Activated CD4-positive, alpha-beta T cell treated with anti-CD3 and anti-CD28 coated beads, Interleukin-2, amount 50 U/mL, for 48 hours (primary cell): ENCODE results near the gene LRMDA.

Experiments used
- DNase-seq, 2 experiments: peaks; one replicate each; pipeline ENCODE4 v3.0.0-alpha.2; 2020

The LRMDA gene

DNA sequence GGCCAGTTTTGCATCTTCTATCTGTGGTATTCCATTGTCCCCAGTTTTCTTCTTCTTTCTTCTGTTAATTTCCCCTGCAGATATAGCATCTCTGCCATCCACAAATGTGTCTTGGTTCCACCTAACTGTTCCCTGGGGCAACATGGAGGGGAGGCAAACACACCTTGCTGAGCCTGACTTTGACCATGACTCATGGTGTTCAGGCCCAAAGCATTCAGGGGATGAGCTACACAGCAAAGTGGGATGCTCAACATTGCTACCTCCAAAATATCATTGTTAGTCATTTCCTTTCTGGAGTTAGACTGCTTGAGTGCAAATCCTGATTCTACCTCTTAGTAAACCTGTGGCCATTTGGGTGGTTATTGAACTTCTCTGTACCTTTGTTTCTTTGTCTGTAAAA lies 542.7 kb downstream of the LRMDA start:
- DNase-seq, result no peak

DNA sequence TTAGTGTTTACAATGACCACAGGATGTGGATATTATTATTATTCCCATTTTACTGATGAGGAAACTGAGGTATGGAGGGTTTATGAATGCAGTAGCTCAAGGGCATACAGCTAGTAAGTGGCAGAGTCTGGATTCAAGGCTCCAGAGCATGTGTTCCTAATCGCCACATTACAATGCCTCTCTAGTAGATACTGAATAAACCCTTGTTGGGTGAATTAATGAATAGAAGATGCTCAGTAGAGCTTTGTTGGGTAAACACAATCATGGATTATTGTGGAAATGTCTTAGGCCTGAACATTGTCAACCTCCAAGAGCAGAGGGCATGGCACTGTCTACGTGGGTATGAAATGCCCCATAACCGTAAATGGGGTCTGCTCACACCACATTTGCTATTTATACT lies 545.3 kb downstream of the LRMDA start:
- no peak for DNase-seq

DNA sequence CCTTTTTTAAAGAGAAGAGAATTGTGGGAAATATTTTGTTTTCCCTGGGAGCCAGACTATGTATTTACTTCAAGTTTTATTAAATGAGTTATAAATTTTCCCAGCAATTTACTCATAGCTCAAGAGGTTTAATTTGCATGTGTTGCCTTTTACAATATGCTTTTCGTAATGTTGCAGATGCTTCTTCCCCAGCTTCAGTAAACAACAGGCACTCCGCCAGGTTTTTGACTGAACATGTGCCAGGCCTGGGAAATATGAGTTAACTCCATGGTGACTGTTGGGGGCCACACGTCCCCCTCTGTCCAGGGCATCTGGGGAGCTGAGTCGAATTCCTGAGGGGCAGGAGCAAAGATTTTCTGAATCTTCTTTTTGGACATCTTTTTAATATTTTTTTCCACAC lies 545.7 kb downstream of the LRMDA start:
- no peak for DNase-seq

DNA sequence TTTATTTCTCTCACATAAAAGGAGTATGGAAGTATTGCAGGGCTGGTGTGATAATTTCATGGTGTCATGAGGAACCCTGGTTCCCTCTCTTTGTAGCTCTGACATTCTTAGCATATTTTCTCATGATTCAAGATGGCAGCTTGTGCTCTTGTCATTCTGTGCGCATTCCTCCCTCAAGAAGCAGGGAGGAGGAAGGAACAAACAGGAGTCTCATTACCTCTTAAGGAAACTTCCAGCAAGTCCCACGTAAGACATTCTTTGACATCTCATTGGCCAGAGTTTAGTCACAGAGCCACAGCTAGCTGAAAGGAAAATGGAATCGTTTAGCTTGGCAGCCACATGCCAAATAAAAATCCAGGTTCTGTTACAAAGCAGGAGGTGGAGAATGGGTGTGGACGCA lies 546.8 kb downstream of the LRMDA start:
- no peak for DNase-seq

DNA sequence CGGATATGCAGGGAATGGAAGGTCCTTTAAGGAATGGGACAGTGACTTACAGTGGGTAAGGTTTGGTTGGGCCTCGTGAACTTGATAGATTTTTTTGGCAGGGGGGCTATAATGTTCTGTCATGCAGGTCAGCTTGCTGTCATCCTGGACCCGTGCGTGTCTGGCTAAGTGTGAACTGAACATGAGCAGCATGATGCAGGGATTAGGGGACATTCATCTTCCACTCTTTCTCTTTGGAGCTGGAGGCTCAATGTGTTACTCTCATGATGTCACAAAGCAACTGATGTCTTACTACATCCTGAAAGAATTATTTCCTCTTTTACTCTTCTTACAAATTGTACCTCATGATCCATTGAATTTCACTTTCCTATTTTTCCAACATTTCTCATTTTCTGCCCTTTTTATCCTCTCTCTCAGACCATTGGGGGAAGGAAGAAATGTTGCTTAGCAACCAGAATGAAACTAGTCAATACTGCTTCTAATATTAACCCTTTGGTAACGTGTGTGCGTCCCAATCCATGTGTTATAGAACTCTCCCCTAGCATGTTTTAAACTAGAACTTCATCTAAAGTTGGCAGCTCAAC lies 549.1 kb downstream of the LRMDA start:
- no peak for DNase-seq

DNA sequence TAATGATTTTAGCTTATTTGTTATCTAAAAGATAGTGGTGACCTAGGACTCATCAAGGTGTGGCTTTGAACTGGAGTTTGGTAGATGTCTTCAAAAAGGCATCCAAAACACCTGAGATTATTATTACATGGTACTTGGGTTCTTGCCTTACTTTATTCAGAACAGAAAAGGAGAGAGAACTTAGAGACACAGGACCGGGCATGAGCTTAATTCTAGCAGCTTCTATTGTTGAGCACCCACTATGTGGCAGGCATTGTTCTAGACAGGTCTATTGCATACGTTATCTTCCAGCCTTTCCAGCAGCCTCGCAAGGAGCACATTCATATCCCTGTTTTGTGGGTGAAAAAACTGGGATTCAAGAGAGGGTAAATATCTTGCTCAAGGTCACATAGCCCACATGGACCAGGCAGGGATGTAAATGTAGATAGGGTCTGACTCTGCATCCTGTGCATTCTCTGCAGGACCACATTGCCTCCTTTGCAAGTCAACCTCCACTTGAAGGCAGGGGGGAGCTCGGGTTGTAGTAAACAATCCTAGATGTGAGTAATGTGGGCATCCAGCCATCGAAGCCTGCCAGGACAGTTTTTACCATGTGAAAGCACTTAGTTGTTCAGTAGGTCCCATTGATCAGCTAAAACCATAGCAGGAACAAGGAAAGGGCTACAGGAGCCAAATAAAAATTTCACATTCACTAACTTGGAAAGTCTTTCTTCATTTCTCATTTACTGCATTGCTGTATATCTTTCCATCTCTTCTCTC lies 551.4 kb downstream of the LRMDA start:
- DNase-seq, result no peak

DNA sequence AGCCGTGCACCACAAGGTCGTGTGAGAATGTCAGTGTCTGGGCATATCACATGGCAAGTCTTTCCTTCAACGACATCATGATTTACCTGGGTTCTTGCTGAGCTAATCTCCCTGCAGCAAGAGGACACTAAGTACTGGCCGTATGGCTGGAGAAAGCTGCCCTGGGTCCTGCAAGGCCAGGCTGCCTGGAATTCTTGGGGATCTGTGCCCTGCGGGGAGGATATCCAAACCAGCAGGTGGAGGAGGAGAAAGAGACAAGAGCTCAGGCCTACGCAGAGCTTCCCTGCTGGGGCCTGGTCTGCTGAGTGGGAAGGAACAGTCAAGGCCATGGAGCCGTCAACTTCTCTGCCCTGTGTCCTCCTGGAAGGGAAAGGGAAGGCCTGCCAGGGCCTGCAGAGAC lies 552.6 kb downstream of the LRMDA start:
- no peak for DNase-seq

DNA sequence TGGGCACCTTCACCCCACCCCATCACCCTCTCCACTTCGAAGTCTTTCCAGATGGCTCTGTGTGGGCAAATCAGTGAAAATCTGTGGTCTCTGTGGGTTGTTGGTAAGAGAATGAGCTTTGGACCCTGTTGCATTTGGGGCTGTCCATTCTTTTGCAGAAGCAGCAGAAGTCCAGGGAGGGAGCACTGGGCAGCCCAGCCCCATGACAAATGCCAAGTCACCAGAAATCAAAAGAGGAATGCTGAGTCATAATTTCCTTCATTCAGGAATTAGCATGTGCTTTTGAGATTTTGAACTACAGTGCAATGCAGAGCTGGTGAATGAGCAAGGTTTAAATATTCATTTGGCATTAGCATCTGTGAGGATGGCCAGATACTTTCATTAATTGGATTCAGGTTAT lies 556.2 kb downstream of the LRMDA start:
- no peak for DNase-seq

DNA sequence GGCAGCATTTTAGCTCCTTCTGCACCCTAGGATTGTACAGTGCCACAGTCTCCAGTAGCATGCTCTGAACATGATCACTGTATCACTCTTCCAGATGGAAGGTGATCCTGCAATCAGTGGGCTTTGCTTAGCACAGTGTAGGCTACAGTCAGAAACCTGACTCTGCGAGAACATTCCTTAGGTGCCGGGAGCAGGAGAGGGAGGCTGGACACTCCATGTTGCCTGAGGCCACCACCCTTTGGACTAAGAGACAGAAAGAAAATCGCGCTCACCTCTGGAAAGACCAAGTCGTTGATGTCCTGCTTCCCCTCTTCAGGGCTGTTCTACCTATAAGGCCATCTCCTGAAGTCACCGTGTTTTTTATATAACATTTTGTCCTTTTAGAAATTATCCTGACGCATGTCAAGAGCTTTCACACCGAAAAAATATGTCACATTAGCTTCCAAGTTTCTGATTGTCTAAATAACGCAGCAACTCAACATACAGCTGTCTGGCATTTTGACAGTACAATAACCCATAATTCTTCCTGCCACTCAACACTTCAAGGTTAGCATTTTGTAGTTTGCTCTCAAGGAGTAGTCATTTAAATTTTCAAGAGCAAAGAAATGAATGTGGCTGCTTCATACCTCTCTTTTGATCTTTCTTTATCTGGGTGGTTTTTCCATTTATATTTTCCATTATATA lies 563.1 kb downstream of the LRMDA start:
- DNase-seq, result no peak

DNA sequence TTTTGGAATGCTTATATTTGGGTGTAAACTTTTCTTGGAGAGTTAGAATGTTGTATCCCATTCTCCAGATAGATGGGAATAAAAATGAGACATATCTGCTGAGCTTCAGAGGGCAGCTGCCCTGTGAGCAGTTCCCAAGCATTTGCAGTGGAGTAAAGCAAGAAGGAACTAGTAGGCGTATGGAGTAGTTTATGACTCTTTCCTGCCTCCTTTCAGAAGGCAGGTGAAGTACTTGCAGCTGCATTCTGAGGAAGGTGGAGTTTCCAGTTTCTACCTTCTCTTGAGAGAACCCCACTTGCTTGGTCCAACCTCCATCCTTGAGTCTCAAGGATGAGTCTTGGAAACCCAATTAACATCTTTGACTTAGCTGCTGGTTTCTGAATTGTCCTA lies 563.6 kb downstream of the LRMDA start:
- no peak for DNase-seq

DNA sequence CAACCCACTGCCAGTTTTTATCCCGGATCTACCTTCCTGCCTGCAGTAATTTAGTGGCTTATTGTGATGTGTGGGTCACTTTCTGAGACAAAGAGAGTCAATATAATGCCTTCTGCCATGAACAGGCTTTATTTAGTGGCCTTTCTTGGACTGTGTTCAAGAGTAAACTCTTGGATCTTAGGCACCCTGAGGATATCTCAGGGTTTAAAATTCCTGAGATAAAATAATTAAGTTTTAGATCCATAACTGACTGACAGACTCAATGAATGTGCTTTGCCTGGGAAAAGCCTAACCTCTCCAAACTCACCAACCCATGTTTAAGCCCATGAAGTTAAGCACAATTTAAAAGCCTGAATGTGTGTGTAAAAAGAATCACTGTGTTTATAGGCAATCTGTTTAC lies 564.3 kb downstream of the LRMDA start:
- no peak for DNase-seq

DNA sequence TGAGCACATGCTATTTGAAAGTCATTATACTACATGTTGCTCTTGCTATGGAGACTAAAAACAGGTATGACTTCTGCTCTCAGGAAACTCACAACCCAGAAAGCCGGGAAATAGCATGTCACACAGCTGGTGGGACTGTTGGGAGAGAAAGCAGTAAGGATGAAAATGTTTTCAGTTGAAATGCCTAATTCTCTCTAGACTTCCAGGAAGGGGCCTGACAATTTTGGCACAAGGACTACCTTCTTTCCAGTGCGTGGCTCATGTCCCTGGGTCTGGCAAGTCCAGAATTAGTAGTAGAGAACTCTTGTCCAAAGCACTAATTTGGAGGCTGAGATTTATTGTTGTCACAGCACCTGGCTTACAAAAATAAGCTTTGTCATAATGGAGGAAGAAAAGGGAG lies 567.6 kb downstream of the LRMDA start:
- DNase-seq, result no peak

DNA sequence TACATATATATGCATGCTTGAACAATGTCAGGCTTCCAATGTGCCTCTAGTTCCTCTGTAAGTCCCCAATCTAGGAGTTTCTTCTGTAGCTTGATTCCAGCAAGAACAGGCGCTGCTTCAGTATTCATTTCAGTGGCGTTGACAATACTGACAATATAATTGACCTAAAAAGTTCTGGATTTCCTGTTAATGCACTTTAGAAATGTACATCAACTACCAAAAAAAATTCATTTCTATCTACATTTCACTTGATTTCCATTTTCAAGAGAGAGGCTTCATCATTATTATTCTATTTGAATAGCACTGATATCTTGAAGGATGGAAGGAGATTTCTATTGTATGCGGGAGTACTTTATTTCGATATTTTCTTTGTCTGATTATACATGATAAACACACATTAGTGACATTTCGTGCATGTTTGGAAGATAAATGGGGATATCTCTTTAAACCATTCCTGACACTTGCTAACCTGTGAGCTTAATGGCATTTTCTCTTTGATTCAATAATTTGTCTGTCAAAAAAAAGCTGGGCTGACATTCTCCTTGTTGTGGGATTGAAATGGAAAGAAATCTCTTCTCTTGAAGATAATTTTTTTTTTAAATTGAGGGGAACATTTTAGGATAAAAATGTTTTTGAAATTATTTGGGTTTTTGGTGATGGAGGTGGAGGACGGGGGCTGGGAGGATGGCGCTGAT lies 568.2 kb downstream of the LRMDA start:
- no peak for DNase-seq

DNA sequence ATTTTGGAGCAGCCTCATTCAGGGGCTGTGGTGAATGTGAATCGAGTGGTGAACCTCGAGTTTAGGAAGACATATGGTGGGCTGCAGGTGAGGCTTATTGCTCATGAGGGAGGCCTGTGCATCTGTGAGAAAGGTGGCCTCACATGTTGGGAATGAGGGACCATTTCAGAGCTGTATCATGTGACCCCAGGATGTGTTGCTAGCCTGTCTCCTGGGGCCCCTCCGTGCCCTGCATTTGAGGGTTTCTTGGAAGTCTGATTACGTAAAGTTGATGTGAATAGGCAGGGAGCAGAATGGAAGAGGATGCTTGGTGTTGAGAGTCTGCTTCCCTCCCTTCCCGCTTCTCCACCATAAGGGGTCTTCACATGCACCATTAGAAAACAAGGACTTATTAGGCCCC lies 569.1 kb downstream of the LRMDA start:
- no peak for DNase-seq

DNA sequence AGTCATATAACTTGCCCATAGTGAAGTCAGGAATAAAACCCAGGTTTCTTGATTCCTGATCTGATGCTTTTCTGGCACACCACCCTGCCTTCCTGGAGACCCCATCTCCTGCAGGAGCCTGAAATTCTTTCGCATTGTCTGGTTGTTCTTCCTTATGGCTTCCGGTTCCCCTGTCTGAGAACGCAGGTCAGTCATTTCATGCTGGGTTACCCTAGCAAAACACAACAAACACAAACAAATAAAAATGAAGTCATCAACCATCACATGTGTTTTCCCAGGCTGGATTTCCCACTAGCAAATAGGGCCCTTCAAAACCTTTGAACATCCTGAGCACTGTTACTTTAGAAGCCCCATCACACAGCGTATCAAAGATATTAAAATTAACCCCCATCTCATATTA lies 569.6 kb downstream of the LRMDA start:
- DNase-seq, result no peak

DNA sequence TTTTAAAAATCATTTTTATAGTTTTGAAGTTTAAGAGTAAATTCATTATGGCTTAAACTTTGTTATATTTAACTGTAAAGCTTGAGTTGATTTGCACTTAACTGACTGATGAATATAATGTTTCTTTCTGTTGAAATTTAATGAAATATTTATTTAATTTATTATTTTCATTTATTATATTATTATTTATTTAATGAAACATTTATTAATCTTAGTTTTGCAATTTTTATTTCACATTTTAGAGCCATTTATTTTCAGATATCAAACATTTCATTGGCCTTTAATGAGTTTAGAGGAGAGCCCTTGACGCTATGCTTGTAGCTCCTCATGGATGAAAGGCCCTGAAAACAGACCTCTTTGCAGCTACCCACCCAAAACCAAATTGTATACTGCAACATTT lies 570.0 kb downstream of the LRMDA start:
- DNase-seq, result no peak

DNA sequence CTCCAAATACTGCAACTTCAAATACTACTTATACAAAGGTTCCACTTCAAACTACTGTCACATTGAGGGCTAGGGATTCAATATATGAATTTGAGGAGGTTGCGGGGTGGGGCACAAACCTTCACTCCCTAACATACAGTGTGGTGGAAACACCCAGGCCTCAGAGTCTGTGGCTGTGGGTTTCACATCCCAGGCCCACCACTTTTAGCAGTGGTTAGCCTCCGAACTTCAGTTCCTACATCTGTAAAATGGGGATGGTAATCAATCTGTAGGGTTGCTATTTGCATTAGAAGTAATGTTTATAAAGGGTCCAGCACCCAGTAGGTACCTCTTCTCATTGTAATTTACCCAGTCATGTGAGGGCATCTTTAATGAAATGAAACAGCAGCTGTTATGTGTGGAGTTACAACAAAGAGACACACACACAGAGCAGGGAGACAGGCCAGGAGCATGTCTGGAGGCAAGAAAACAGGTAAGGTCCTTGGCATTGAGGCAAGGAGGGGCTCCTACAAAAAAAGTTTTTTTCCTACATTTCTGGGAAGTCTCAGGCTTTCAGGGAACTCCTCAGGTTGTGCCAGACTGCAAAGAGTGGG lies 570.9 kb downstream of the LRMDA start:
- no peak for DNase-seq

DNA sequence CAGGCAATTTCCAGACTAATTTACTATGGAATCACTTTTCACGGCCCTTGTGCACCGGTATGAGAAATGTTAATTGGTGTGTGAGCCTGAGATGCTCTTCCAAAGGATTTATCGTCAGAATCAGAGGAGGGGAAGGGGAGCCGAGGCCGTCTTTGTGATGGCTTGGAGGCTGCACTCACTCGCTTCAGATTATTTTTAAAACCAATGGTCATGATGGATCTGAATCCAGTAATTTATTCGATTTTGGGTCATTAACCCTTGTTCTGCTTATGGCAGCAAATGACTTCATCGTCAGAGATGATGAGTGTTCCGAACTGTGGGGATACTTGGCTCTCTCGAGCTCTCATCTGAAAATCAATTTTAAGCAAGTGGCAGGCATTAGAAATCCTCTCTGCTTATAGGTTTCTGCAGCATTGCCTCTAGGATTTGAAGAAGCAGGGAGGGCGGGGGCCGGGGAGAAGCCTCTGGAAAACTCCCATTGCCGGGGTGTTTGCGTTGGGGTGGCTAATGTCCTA lies 576.3 kb downstream of the LRMDA start:
- DNase-seq, result no peak

DNA sequence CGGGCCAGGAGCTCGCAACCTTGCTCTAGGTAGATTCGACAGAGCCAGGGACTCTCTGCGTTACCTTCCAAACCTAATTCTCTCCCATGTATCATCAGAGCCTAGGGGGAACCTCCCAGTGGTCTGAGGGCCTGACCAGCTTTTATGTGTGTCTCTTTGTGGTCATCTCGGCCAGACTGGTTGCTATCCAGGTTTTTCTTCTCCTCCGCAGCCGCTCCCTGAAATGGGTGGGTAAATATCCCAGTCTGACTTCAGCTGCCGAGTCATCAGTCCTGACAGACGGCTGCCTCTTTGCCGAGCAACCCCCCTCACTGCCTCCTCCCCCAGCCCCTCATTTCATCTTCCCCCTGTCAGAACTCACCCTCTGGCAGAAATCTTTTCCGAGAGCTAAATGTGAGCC lies 578.1 kb downstream of the LRMDA start:
- DNase-seq, result no peak

DNA sequence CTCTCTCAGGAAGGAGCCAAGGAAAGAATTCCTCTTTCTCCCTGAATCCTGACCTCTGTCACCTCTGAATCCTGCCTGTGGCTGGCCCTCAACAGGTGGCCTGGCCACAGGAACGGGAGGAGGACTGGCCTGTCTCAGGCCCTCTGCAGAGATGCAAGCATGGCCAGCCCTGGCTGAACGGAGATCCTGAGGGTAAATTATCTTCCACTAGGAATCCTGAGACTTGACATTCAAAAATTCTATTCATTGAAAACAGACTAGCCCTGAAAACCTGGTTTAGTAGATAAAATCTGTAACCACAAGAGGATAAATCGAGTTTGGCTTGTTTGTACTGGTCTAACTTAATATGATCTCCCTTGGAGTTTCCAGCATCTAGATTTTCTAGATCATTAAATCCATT lies 579.3 kb downstream of the LRMDA start:
- DNase-seq, result no peak

DNA sequence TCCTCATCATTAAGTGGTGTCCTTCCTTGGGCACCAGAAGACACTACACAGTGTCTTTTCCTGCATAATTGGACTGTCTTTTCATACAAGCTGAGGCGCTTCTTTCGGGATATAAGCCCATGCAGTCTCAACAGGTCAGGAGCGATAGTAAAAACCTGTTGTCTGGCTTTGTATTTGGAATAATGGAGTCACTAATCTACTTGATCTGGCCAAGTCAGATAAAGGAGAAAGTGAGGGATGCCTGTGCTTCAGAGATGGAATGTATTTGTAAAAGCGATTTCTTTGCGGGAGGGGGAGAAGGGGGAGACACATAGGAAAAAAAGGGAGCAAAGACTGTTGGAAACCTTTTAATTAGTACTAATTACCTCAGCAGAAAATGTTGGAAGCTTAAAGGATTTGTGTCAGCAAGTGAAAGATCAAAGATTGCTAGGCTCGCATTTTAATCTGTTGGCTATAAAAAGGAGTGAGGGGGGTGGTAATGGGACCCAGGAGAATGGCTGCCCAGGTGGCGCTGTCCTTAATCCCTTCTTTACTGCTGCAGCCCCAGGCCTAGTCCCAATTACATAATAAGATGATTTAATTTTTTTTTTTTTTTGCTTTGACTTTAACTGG lies 581.4 kb downstream of the LRMDA start:
- DNase-seq, result no peak

DNA sequence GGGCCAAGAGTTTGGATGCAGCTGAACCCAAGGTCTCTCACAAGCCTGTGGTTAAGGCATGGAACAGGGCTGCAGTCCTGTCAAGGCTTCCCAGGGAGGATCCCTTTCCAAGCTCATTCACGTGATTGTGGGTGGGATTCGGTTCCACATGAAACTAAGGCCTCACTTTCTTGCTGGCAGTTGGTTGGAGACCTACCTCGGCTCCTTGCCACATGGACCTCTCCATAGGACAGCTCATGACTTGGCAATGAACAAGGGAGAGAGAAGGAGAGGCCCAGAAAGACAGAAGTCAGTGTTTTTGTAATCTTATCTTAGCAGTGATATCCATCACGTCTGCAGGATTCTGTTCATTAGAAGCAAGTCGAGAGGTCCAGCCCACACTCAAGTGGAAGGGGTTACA lies 583.8 kb downstream of the LRMDA start:
- no peak for DNase-seq
